ENCODE results near the gene TFB2M.

Gene TFB2M

DNA sequence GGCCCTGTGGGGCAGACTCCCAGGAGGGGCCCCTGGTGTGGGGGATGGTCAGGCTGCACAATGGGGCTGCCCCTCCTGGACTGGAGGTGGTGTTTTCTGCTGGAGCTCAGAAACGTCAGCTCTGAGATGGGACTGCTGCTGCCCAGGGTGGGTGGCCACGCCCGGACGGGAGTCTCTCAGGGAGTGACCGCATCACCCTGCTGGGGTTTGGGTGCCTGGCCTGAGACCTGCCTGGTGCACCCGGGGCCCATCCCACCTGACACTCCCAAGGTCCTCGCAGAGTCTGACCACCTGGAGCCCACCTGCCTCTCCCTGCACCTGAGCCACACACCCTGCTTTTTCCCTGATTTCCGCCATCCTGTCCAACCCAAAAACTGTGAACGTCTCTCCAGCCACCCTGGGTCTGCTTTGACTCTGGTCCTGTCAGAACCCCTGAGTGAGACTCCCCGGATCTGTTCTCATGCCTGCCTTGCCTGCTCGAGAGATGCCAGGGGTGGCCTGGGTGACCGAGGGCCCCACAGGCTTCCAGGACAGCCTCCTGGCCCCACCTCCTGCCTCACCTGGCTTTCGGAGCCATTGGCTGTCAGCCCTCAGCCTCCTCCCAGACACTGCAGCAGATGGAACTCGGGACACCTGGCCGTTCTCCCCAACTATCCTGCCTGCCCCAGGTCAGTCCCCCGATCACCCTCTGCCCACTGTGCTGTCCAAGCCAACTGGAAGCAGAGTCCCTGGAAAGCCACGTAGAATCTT, 47.4 kb downstream of the TFB2M start:
- Histone ChIP-seq H3K4me1 (ENCODE audit: control insufficient read depth, insufficient read depth, low read length, poor library complexity, severe bottlenecking) (no peaks in the 10 kb centered on the region), H3K4me3 (ENCODE audit: insufficient read depth, low read depth, low read length, poor library complexity, severe bottlenecking) (no peak overlapping the region), H3K27ac (ENCODE audit: insufficient read depth, low read length, poor library complexity, severe bottlenecking) (no peak overlapping the region), H3K36me3 (ENCODE audit: control insufficient read depth, insufficient read depth, low read length) (no peaks in the 10 kb centered on the region), H3K27me3 (replicated peaks; ENCODE audit: control insufficient read depth, insufficient read depth, low read length, poor library complexity, severe bottlenecking) (no peaks in the 10 kb centered on the region), H3K9me3 (ENCODE audit: control insufficient read depth, low read length) (peaks cover 10% of the 10 kb centered on the region)
- no peak for DNase-seq

GRCh38 chr1:246517391-246517790, 48.7 kb downstream of the TFB2M start:
- no peak overlapping the region for H3K27ac ChIP-seq (ENCODE audit: insufficient read depth, low read length, poor library complexity, severe bottlenecking)
- DNase-seq, result no peak
- no peak overlapping the region for H3K4me3 ChIP-seq (ENCODE audit: insufficient read depth, low read depth, low read length, poor library complexity, severe bottlenecking)
- no peaks in the 10 kb centered on the region for H3K4me1 ChIP-seq (ENCODE audit: control insufficient read depth, insufficient read depth, low read length, poor library complexity, severe bottlenecking)
- no peaks in the 10 kb centered on the region for H3K36me3 ChIP-seq (ENCODE audit: control insufficient read depth, insufficient read depth, low read length)
- H3K27me3 ChIP-seq (replicated peaks; ENCODE audit: control insufficient read depth, insufficient read depth, low read length, poor library complexity, severe bottlenecking), result no peaks in the 10 kb centered on the region
- peaks cover 10% of the 10 kb centered on the region for H3K9me3 ChIP-seq (ENCODE audit: control insufficient read depth, low read length)

GRCh38 chr1:246516126-246516525, 49.9 kb downstream of the TFB2M start:
- no peaks in the 10 kb centered on the region for H3K27me3 ChIP-seq (replicated peaks; ENCODE audit: control insufficient read depth, insufficient read depth, low read length, poor library complexity, severe bottlenecking)
- H3K36me3 ChIP-seq (ENCODE audit: control insufficient read depth, insufficient read depth, low read length), result no peaks in the 10 kb centered on the region
- H3K9me3 ChIP-seq (ENCODE audit: control insufficient read depth, low read length), result peaks cover 10% of the 10 kb centered on the region
- H3K27ac ChIP-seq (ENCODE audit: insufficient read depth, low read length, poor library complexity, severe bottlenecking), result no peak overlapping the region
- H3K4me1 ChIP-seq (ENCODE audit: control insufficient read depth, insufficient read depth, low read length, poor library complexity, severe bottlenecking), result no peaks in the 10 kb centered on the region
- H3K4me3 ChIP-seq (ENCODE audit: insufficient read depth, low read depth, low read length, poor library complexity, severe bottlenecking), result no peak overlapping the region
- no peak for DNase-seq

DNA sequence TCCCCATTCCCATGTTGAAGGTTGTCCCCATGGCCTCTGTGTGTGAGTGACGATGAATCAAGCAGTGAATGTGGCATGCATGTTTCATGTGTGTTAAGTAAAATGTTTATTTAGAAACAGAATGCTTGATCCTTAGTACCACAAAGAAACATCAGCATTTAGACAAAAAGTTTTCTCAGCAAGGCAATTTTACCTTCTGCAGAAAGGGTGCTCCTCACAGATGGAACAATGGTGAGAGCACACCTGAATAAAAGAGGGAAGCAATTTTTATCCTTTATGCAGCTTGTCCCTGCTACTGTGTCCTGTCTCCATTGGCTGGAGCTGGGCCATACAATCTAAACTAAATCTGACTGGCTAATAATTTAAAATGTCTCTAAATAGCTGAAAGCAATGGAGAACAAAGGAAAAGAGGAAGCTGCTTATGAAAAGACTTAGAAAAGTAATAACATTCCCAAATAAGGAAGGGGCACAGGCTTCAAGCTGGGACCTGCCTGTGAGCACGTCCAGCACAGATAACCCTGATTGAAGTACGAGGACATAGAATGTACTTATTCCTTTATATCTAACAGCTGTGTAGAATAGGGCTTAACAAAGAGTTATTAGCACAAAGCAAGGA, 50.6 kb downstream of the TFB2M start:
- no peak for DNase-seq
- no peak overlapping the region for H3K4me3 ChIP-seq (ENCODE audit: insufficient read depth, low read depth, low read length, poor library complexity, severe bottlenecking)
- H3K9me3 ChIP-seq (ENCODE audit: control insufficient read depth, low read length), result peaks cover 10% of the 10 kb centered on the region
- H3K27ac ChIP-seq (ENCODE audit: insufficient read depth, low read length, poor library complexity, severe bottlenecking), result no peak overlapping the region
- no peaks in the 10 kb centered on the region for H3K4me1 ChIP-seq (ENCODE audit: control insufficient read depth, insufficient read depth, low read length, poor library complexity, severe bottlenecking)
- no peaks in the 10 kb centered on the region for H3K36me3 ChIP-seq (ENCODE audit: control insufficient read depth, insufficient read depth, low read length)
- no peaks in the 10 kb centered on the region for H3K27me3 ChIP-seq (replicated peaks; ENCODE audit: control insufficient read depth, insufficient read depth, low read length, poor library complexity, severe bottlenecking)

DNA sequence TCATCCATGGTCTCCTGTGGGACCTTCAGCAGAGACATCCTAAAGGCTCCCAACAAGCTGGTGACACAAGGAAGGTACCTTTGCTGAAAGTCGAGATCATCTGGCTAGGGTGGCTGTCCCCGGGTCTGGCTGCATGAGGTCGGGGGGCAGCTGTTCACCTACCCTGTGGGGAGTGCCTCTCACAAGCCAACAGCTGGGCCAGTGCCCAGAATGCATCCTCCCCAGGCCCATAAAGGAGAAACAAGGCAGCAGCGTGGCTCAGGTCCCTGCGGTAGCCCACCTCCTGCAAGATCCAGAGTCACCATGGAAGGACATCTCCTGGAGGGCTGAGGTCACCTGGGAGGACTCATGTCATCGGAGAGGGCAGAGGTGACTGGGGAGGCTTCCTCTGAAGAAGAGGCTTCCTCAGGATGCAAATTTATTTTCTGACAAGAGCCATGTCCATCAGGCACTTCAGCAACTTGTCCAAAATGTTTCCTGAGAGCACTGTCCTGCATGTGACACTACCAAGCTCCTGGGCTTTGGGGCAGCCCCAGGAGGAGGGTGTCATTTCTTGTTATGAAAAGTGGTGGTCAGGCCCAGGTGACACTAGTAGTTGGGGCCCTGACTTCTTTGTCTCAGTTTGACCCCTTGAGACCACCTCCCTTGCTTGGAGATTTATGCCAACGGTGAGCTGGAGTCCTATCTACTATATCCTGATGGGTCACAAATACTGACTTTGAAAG, 52.3 kb downstream of the TFB2M start:
- Histone ChIP-seq H3K4me1 (ENCODE audit: control insufficient read depth, insufficient read depth, low read length, poor library complexity, severe bottlenecking) (no peaks in the 10 kb centered on the region), H3K9me3 (ENCODE audit: control insufficient read depth, low read length) (peaks cover 10% of the 10 kb centered on the region), H3K27ac (ENCODE audit: insufficient read depth, low read length, poor library complexity, severe bottlenecking) (no peak overlapping the region), H3K27me3 (replicated peaks; ENCODE audit: control insufficient read depth, insufficient read depth, low read length, poor library complexity, severe bottlenecking) (no peaks in the 10 kb centered on the region), H3K4me3 (ENCODE audit: insufficient read depth, low read depth, low read length, poor library complexity, severe bottlenecking) (no peak overlapping the region), H3K36me3 (ENCODE audit: control insufficient read depth, insufficient read depth, low read length) (no peaks in the 10 kb centered on the region)
- DNase-seq, result no peak

DNA sequence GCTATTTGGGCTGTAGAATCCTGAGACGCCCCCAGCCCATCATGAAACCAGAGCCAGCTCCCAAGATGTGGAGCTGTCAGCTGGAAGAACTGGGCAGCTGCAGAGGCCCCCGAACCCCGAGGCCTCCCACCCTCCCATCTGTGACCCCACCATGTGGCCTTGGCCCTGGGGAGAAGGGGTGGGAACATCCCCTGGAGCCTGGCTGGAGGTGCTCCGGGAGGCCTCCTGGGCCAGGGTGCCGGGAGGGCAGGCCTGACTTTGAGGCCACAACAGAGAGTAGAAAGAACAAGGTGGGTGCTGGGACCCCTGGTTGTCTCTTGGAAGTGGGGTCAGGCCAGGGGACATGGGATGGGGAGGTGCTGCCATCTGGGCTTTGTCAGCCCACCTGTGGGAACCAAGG, 53.0 kb downstream of the TFB2M start:
- H3K4me1 ChIP-seq (ENCODE audit: control insufficient read depth, insufficient read depth, low read length, poor library complexity, severe bottlenecking), result no peaks in the 10 kb centered on the region
- H3K9me3 ChIP-seq (ENCODE audit: control insufficient read depth, low read length), result peaks cover 10% of the 10 kb centered on the region
- H3K27me3 ChIP-seq (replicated peaks; ENCODE audit: control insufficient read depth, insufficient read depth, low read length, poor library complexity, severe bottlenecking), result no peaks in the 10 kb centered on the region
- no peak for DNase-seq
- H3K4me3 ChIP-seq (ENCODE audit: insufficient read depth, low read depth, low read length, poor library complexity, severe bottlenecking), result no peak overlapping the region
- H3K27ac ChIP-seq (ENCODE audit: insufficient read depth, low read length, poor library complexity, severe bottlenecking), result no peak overlapping the region
- no peaks in the 10 kb centered on the region for H3K36me3 ChIP-seq (ENCODE audit: control insufficient read depth, insufficient read depth, low read length)

- no peaks in the 10 kb centered on the region for H3K36me3 ChIP-seq (ENCODE audit: control insufficient read depth, insufficient read depth, low read length)
- no peaks in the 10 kb centered on the region for H3K4me1 ChIP-seq (ENCODE audit: control insufficient read depth, insufficient read depth, low read length, poor library complexity, severe bottlenecking)
- H3K4me3 ChIP-seq (ENCODE audit: insufficient read depth, low read depth, low read length, poor library complexity, severe bottlenecking), result no peak overlapping the region
- H3K27me3 ChIP-seq (replicated peaks; ENCODE audit: control insufficient read depth, insufficient read depth, low read length, poor library complexity, severe bottlenecking), result no peaks in the 10 kb centered on the region
- DNase-seq, result no peak
- H3K27ac ChIP-seq (ENCODE audit: insufficient read depth, low read length, poor library complexity, severe bottlenecking), result no peak overlapping the region
- peaks cover 10% of the 10 kb centered on the region for H3K9me3 ChIP-seq (ENCODE audit: control insufficient read depth, low read length)
Measured at GRCh38 chr1:246512635-246513034, 53.4 kb downstream of the TFB2M start.

DNA sequence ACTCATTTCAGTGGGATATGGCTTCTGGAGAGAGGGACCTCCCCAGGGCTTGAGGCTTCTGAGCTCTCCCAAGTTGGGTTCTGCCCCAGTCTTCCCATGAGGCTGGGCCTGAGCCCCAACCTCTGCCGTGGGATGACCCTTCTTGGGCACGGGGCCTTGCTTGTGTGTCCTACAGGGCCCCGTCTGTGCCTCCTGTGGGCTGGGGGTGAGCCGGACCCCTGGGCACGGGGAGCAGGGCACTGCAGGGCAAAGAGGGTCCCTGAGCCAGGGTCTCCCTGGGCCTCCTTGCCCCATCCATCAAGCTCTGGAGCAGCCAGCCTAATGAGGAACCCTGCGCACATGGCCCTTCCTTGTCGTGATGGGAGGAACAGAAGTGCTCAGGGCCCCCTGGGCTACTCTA, 53.8 kb downstream of the TFB2M start:
- Histone ChIP-seq H3K4me1 (ENCODE audit: control insufficient read depth, insufficient read depth, low read length, poor library complexity, severe bottlenecking) (no peaks in the 10 kb centered on the region), H3K4me3 (ENCODE audit: insufficient read depth, low read depth, low read length, poor library complexity, severe bottlenecking) (no peak overlapping the region), H3K9me3 (ENCODE audit: control insufficient read depth, low read length) (peaks cover 10% of the 10 kb centered on the region), H3K27ac (ENCODE audit: insufficient read depth, low read length, poor library complexity, severe bottlenecking) (no peak overlapping the region), H3K27me3 (replicated peaks; ENCODE audit: control insufficient read depth, insufficient read depth, low read length, poor library complexity, severe bottlenecking) (no peaks in the 10 kb centered on the region), H3K36me3 (ENCODE audit: control insufficient read depth, insufficient read depth, low read length) (no peaks in the 10 kb centered on the region)
- no peak for DNase-seq

DNA sequence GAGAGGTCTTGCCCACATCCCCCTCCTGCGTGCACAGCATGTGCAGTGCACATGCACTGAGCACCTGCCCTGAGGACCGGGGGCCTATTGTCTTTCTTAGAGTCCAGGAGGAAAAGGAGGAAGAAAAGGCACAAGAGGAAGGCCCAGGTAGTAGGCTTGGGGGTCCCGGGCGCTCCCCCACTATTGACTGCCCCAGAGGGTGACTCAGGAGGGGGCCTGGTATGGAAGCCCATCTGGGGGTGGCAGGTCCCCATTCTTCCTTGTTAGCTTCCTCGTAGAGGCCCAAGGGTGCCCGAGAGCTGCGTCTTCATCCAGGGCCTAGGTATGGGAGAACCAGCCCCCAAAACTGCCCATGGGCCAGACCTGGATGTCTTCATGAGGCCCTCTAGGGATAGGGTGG, 54.9 kb downstream of the TFB2M start:
- DNase-seq, result no peak
- Histone ChIP-seq H3K4me1 (ENCODE audit: control insufficient read depth, insufficient read depth, low read length, poor library complexity, severe bottlenecking) (peaks cover 4% of the 10 kb centered on the region), H3K27me3 (replicated peaks; ENCODE audit: control insufficient read depth, insufficient read depth, low read length, poor library complexity, severe bottlenecking) (no peaks in the 10 kb centered on the region), H3K27ac (ENCODE audit: insufficient read depth, low read length, poor library complexity, severe bottlenecking) (no peak overlapping the region), H3K36me3 (ENCODE audit: control insufficient read depth, insufficient read depth, low read length) (no peaks in the 10 kb centered on the region), H3K9me3 (ENCODE audit: control insufficient read depth, low read length) (peaks cover 4% of the 10 kb centered on the region), H3K4me3 (ENCODE audit: insufficient read depth, low read depth, low read length, poor library complexity, severe bottlenecking) (no peak overlapping the region)

Measured in effector memory CD4-positive, alpha-beta T cell (primary cell).